Fibroblast of villous mesenchyme (primary cell): ENCODE measurements around the gene DIPK1C. TPM values are rescaled to one million over a fixed set of nuclear protein-coding genes. Genes with fewer than 3 reads are reported as not detected.
A peak's percentile ranks its signal among the peaks of the same experiment; 100 is the strongest.

Experiments
- DNase-seq: peaks from one replicate; pipeline ENCODE4 v3.0.0-alpha.2; 2010; ENCODE audit warnings: low read depth
- H3K4me3 ChIP-seq: 2 replicates; pipeline ENCODE4 v1.5.1; 2011; ENCODE audit warnings: low read depth, mild to moderate bottlenecking, low read length
- total RNA-seq: library from RNA; depleted of rRNA; stranded (reverse); fragments of >200 nt; gene quantifications from 2 replicates; pipeline ENCODE4 v1.2.3, GENCODE V29; 2012
- TF ChIP-seq, protein P1 (sequence below): IDR thresholded peaks from 2 replicates; pipeline ENCODE4 v1.5.1; 2012; ENCODE audit warnings: low read depth, mild to moderate bottlenecking, low read length; ENCODE audit not compliant: insufficient read depth

Gene DIPK1C
- total RNA-seq, 1 donor = not detected

DNA sequence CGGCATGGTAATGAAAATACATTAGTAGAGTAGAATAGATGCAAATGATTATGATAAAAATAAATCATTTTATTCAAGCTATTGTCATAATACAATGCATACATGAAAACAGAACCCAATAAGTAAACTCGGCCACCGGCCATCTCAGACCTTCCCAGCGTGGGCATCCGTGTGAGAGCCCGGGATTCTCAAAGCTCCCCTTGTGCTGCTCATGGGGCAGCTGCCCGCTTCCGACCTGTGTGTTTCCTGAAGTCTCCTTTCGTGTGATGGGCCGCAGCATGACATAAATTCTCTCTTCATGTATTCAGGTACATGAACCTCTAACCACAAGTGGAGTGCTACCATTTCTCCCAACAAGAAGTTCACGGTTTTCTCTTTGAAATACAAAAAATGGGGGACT lies 25.6 kb upstream of the DIPK1C start:
- H3K4me3 ChIP-seq = no peak overlapping the region
- DNase-seq = no peak
- TF ChIP-seq, protein P1, sequence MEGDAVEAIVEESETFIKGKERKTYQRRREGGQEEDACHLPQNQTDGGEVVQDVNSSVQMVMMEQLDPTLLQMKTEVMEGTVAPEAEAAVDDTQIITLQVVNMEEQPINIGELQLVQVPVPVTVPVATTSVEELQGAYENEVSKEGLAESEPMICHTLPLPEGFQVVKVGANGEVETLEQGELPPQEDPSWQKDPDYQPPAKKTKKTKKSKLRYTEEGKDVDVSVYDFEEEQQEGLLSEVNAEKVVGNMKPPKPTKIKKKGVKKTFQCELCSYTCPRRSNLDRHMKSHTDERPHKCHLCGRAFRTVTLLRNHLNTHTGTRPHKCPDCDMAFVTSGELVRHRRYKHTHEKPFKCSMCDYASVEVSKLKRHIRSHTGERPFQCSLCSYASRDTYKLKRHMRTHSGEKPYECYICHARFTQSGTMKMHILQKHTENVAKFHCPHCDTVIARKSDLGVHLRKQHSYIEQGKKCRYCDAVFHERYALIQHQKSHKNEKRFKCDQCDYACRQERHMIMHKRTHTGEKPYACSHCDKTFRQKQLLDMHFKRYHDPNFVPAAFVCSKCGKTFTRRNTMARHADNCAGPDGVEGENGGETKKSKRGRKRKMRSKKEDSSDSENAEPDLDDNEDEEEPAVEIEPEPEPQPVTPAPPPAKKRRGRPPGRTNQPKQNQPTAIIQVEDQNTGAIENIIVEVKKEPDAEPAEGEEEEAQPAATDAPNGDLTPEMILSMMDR = no peak

DNA sequence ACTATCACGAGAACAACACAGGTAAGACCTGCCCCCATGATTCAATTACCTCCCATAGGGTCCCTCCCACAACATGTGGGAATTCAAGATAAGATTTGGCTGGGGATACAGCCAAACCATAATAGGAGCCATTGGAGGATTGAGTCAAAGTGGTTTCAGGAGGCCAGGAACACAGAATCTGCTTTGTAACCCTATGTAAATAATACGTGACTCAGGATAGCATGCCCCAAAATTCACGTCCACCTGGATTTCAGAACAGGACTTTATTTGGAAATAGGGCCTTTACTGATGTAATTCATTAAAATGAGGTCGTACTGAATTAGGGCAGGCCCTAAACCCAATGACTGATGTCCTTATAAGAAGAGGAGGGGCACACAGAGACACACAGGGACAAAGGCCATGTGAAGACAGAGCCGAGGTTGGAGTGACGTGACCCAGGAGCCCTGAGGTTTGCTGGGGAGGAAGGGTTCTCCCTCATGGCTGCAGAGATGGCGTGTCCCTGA lies 23.1 kb upstream of the DIPK1C start:
- TF ChIP-seq, protein P1 = no peak
- no peak overlapping the region for H3K4me3 ChIP-seq
- DNase-seq = no peak

DNA sequence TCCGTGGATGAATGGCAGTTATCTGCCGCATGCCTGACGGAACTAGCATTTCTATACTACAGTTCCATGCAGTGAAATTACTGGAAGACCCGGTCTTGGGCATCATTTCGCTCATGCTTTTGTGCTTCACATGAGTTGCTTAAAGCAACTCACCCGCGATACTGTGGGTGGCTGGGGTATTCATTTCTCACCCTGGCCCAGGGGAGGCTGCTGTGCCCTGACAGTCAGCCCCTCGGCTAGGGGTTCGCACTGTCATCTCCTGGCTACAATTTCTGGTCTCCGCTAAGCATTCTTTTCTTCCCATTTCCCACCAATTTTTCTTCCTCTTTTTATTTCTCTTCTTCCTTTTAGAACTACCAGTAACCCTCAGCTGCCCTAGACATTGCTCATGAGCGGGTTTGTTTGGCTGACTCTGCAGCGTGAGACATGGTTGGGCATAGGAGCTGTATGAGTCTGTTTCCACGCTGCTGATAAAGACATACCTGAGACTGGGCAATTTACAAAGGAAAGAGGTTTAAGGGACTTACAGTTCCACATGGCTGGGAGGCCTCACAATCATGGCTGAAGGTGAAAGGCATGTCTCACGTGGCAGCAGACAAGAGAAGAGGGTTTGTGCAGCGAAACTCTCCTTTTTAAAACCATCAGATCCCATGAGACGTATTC lies 22.5 kb upstream of the DIPK1C start:
- no peak overlapping the region for H3K4me3 ChIP-seq
- TF ChIP-seq, protein P1 = no peak
- DNase-seq = no peak

DNA sequence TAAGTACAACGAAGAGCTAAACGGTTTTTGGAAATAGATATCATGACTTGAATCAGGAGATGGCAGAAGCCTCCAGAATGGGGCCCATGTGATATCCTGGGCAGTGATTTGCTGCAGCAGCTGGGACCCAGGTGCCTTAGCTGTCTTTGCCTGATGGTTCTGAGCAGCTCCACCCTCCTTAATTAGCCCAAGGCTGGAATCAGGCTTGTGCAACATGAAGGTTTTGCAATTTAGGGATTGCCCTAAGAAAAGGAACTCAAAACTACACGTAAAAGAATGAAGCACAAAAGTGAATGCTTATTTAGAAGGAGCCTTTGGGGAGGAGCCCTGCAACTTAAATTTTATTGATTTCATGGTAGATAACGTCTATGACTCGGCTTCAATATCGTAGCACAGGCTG lies 21.8 kb upstream of the DIPK1C start:
- H3K4me3 ChIP-seq = no peak overlapping the region
- DNase-seq = peak; percentile 44
- TF ChIP-seq, protein P1 = no peak

DNA sequence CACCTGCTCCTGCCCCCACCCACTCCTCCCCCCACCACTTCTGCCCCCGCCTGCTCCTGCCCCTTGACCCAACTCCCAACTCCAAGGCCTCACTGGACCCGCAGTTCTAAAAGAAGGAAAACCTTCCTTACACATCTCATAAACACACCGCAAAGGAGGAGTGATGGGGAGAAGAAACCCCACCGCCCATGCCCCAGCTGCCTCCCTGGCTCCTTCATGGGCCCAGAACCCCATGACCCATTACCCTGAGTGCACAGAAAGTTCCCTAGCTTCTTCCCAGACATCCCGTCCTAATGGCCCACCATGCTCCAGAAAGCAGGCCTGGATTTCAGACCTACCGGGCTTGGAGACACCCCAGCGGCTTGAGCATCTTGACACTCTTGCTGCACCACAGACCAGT lies 21.2 kb upstream of the DIPK1C start:
- no peak for DNase-seq
- H3K4me3 ChIP-seq = no peak overlapping the region
- TF ChIP-seq, protein P1 = no peak

DNA sequence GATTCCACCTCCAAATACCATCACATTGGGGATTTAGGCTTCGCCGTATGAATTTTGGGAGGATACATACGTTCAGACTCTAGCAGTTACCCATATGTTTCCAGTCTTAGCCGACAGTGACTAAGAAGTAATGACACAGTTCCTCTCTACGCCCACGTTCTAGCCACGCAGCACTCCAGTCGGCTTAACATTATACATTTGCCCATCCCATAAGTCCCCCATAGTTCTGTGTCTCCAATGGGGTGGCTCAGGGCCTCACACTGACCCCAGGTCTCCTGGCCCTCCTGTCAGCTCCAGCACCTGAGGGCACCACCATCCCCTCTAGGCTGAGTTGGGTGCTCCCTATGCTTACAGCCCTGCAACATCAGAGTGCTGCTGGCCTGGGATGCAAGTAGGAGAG lies 20.7 kb upstream of the DIPK1C start:
- no peak for DNase-seq
- TF ChIP-seq, protein P1 = no peak
- no peak overlapping the region for H3K4me3 ChIP-seq

DNA sequence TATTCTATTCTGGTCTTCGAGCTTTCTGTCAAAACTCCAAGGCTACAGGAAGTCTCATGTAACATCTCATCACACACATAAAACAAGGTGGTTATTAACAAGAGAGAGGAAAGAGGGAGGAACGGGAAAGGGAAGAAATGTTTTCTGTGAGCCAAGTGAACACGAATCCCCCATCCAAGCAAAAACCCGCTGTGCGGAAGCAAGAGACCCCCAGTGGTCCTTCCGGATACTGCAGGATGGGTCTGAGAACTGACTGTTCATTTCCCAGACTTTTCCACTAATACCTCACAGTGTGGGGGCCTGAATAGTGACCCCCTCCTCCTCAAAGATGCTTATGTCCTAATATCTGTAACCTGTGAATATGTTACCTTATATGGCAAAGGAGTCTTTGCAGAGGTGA lies 19.0 kb upstream of the DIPK1C start:
- TF ChIP-seq, protein P1 = peak; percentile 76
- no peak overlapping the region for H3K4me3 ChIP-seq
- DNase-seq = peak; percentile 15
